Naive thymus-derived CD4-positive, alpha-beta T cell (primary cell): ENCODE results near the gene HTR3B. TPM values are rescaled to one million over a fixed set of nuclear protein-coding genes. Genes with fewer than 3 reads are reported as not detected.

Experiments used
- ATAC-seq: fragments of 150-1000 bp; cut with Tn5 transposase; 2 replicates; pipeline ENCODE4 v1.10.0; 2021; ENCODE audit warnings: mild to moderate bottlenecking, moderate library complexity
- CTCF ChIA-PET: fragments of 350-600 bp; sonication (Branson Sonifier 250); formaldehyde crosslinking; loops from one replicate; lab custom pipeline; 2021; ENCODE audit warnings: antibody characterized with exemption; lab: Charles Lee
- POLR2A ChIA-PET: fragments of 350-600 bp; sonication (Branson Sonifier 250); formaldehyde crosslinking; loops from one replicate; lab custom pipeline; 2021; ENCODE audit warnings: antibody characterized with exemption, inconsistent platforms; lab: Charles Lee
- DNase-seq, 9 donors: peaks; one replicate each; pipeline versions ENCODE4 v3.0.0 to v3.0.0-alpha.2; 2020 to 2022; ENCODE audit warnings: mixed read lengths in 1 of 9
- H3K27ac ChIP-seq: one replicate; pipeline ENCODE4 v1.7.0; 2013; ENCODE audit warnings: mild to moderate bottlenecking, low read depth, low read length, moderate library complexity
- H3K27me3 ChIP-seq, 2 donors: one replicate each; pipeline ENCODE4 v1.7.0; 2013; ENCODE audit warnings: low read length in 2 of 2, mild to moderate bottlenecking in 2 of 2, moderate library complexity in 2 of 2; ENCODE audit not compliant: control insufficient read depth in 2 of 2, insufficient read depth in 2 of 2
- H3K36me3 ChIP-seq, 3 experiments: 1 replicate in 2 of 3; 2 replicates in 1 of 3; pipeline ENCODE4 v1.7.0; 2013; ENCODE audit warnings: low read length in 3 of 3, mild to moderate bottlenecking in 3 of 3, moderate library complexity in 1 of 3; ENCODE audit not compliant: insufficient read depth in 3 of 3, control insufficient read depth in 2 of 3
- H3K4me1 ChIP-seq, 2 donors: one replicate each; pipeline ENCODE4 v1.7.0; 2013; ENCODE audit warnings: low read length in 2 of 2, mild to moderate bottlenecking in 2 of 2, moderate library complexity in 1 of 2; ENCODE audit not compliant: control insufficient read depth in 2 of 2, insufficient read depth in 2 of 2
- H3K4me3 ChIP-seq: 2 replicates; pipeline ENCODE4 v1.7.0; 2013; ENCODE audit warnings: mild to moderate bottlenecking, low read length
- H3K9me3 ChIP-seq, 3 experiments: 1 replicate in 2 of 3; 2 replicates in 1 of 3; pipeline ENCODE4 v1.7.0; 2013; ENCODE audit warnings: low read length in 3 of 3; ENCODE audit not compliant: control insufficient read depth in 2 of 3
- H3K27ac Mint-ChIP-seq, 9 donors: one replicate each; pipeline ENCODE4 v1.8.0; 2020 to 2022; ENCODE audit warnings: mixed read lengths in 9 of 9, mild to moderate bottlenecking in 8 of 9, moderate library complexity in 5 of 9, inconsistent platforms in 2 of 9
- H3K27me3 Mint-ChIP-seq, 5 donors: one replicate each; pipeline ENCODE4 v1.8.0; 2021 to 2022; ENCODE audit warnings: mixed read lengths in 5 of 5, mild to moderate bottlenecking in 1 of 5
- H3K36me3 Mint-ChIP-seq, 5 donors: one replicate each; pipeline ENCODE4 v1.8.0; 2020 to 2022; ENCODE audit warnings: mixed read lengths in 5 of 5, mild to moderate bottlenecking in 3 of 5, inconsistent platforms in 1 of 5
- H3K4me1 Mint-ChIP-seq, 7 donors: one replicate each; pipeline ENCODE4 v1.8.0; 2020 to 2022; ENCODE audit warnings: mixed read lengths in 7 of 7, mild to moderate bottlenecking in 3 of 7, inconsistent platforms in 1 of 7
- H3K4me3 Mint-ChIP-seq, 10 donors: one replicate each; pipeline ENCODE4 v1.8.0; 2020 to 2022; ENCODE audit warnings: mild to moderate bottlenecking in 10 of 10, mixed read lengths in 10 of 10, moderate library complexity in 6 of 10, inconsistent platforms in 2 of 10
- H3K9me3 Mint-ChIP-seq, 11 donors: one replicate each; pipeline ENCODE4 v1.8.0; 2020 to 2022; ENCODE audit warnings: mixed read lengths in 11 of 11, mild to moderate bottlenecking in 4 of 11, inconsistent platforms in 1 of 11, moderate library complexity in 1 of 11
- intact Hi-C, 2 donors: fragments of 100-400 bp; cut with micrococcal nuclease; formaldehyde crosslinking; loops; one replicate each; pipeline ENCODE4 v1.15.1; 2023
- polyA plus RNA-seq, 2 donors: library from polyadenylated mRNA; unstranded; fragments of 300-500 nt; fragmentation: Illumina TruSeq; gene quantifications; one replicate each; pipeline ENCODE4 v1.2.3, GENCODE V29; 2021
- total RNA-seq, 6 experiments: library from RNA in 5 of 6; stranded (reverse) in 5 of 6; gene quantifications; 1 replicate in 5 of 6; 2 replicates in 1 of 6; pipeline ENCODE4 v1.2.3 and lab custom pipeline; 2021 to 2026

The HTR3B gene
- total and polyA plus RNA-seq, 7 experiments from 2014 or later = not detected

DNA sequence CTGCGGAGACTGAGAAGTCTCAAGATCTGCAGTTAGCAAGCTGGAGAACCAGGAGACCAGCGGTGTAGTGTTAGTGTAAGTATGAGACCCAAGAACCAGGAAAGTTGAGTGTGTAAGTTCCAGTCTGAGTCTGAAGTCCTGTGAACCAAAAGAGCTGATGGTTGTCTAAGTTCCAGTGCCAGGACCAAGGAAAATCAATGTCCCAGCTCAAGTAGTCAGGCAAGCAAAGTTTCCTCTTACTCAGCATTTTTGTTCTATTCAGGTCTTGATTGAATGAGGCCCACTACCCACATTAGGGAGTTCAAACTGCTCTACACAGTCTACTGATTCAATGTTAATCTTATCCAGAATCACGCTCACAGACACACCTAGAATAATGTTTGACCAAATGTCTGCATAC is 40.2 kb upstream of the HTR3B start:
- intact Hi-C loops = no loop called here
- Mint-ChIP-seq H3K36me3 (peaks cover 0 to 35% (median 23%) of the 10 kb centered on the region in 5 donors), H3K27ac (no peak overlapping the region), H3K9me3 (no peaks in the 10 kb centered on the region), H3K4me1 (peaks cover 11 to 57% (median 30%) of the 10 kb centered on the region in 7 donors), H3K27me3 (no peaks in the 10 kb centered on the region), H3K4me3 (no peak overlapping the region)
- POLR2A ChIA-PET = no interaction called here
- CTCF ChIA-PET = no interaction called here
- no peaks in the 10 kb centered on the region for H3K9me3 ChIP-seq
- no peak overlapping the region for H3K27ac ChIP-seq
- H3K4me3 ChIP-seq = no peak overlapping the region
- DNase-seq (no peak), ATAC-seq (no peak)
- H3K36me3 ChIP-seq = no peaks in the 10 kb centered on the region
- no peaks in the 10 kb centered on the region for H3K27me3 ChIP-seq
- peaks cover 0 to 20% of the 10 kb centered on the region in 2 donors for H3K4me1 ChIP-seq

DNA sequence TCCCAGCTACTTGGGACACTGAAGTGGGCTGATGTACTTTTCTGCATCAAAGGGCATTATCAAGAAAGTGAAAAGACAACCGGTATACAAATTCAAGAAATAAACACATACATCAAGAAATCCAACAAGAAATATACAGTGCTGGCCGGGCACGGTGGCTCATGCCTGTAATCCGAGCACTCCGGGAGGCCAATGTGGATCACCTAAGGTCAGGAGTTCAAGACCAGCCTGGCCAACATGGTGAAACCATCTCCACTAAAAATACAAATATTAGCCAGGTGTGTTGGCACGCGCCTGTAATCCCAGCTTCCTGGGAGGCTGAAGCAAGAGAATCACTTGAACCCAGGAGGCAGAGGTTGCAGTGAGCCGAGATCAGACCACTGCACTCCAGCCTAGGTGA is 38.7 kb upstream of the HTR3B start:
- no peak overlapping the region for H3K27ac Mint-ChIP-seq
- DNase-seq (no peak), ATAC-seq (no peak)
- H3K4me3 Mint-ChIP-seq = no peak overlapping the region
- no peaks in the 10 kb centered on the region for H3K9me3 ChIP-seq
- peaks cover 16 to 59% (median 24%) of the 10 kb centered on the region in 7 donors for H3K4me1 Mint-ChIP-seq
- H3K27ac ChIP-seq = no peak overlapping the region
- peaks cover 0 to 44% (median 23%) of the 10 kb centered on the region in 5 donors for H3K36me3 Mint-ChIP-seq
- H3K4me3 ChIP-seq = no peak overlapping the region
- no peaks in the 10 kb centered on the region for H3K27me3 Mint-ChIP-seq
- H3K9me3 Mint-ChIP-seq = no peaks in the 10 kb centered on the region
- H3K27me3 ChIP-seq = no peaks in the 10 kb centered on the region
- H3K4me1 ChIP-seq = peaks cover 0 to 11% of the 10 kb centered on the region in 2 donors
- no peaks in the 10 kb centered on the region for H3K36me3 ChIP-seq
- ChIA-PET POLR2A (no interaction called here), CTCF (no interaction called here)
- intact Hi-C loops = no loop called here

DNA sequence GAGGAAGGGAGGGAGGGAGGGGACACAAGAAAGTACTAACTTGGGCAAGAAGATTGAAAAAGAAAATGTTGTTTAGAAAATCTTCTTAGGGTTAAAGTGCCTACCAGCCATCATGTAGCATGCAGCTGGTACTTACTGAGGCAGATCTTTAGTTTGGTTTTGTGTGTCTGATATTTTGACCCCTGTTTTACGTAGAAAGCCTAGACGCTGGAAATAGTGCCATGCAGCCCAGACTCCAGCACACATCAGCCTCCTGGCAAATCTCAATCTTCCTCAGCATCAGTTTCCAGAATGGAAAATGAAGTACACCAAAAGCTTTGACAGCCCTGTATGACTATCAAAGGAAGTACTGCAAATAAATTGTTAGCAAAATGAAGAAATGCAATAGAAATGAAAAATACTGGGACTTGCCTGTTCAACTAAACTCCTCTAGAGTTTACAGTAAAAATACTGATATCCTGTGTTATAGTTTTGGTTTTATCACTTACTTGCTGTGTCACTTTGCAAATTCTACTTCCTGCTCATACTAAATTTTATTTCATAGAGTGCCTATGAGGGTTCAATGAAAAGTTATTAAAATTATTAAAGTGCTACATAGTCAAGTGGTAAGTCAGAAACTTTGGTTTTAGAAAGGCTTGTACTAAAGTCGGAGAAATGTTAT is 36.6 kb upstream of the HTR3B start:
- ATAC-seq (peak; percentile 34), DNase-seq (no peak)
- CTCF ChIA-PET = no interaction called here
- POLR2A ChIA-PET = interaction anchor here (0.8 kb wide), 1 partner anchor 238 kb away, joined by 3 read pairs; no protein-coding TSS in a partner anchor
- Mint-ChIP-seq H3K27me3 (no peaks in the 10 kb centered on the region), H3K9me3 (no peaks in the 10 kb centered on the region), H3K4me1 (peaks cover 21 to 62% (median 29%) of the 10 kb centered on the region in 7 donors), H3K4me3 (peak overlapping the region in 2 of 10 donors; percentile 9 to 40), H3K27ac (peak overlapping the region in 1 of 9 donors; percentile 53), H3K36me3 (peaks cover 0 to 47% (median 16%) of the 10 kb centered on the region in 5 donors)
- intact Hi-C loops = no loop called here
- Histone ChIP-seq H3K27me3 (no peaks in the 10 kb centered on the region), H3K36me3 (no peaks in the 10 kb centered on the region), H3K4me1 (peaks cover 0 to 3% of the 10 kb centered on the region in 2 donors), H3K27ac (no peak overlapping the region), H3K9me3 (no peaks in the 10 kb centered on the region), H3K4me3 (no peak overlapping the region)

DNA sequence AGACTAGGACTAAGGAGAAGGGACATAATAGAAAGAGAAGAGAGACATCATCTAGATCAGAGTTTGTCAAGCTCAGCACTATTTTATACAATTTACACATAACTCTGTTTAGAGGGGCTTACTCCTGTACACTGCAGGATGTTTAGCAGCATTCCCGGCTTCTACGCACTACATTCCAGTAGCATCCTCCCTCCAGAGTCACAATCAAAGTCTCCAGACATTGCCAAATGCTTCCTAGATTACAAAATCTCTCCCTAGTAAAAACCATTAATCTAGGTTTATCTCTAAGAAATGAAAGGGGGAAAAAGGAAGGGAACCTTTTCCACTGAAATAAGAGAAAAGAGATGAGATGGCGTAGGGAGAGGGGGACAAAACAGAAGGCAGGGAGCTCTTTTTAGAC is 33.3 kb upstream of the HTR3B start:
- no peak overlapping the region for H3K4me3 ChIP-seq
- Mint-ChIP-seq H3K4me1 (peaks cover 32 to 72% (median 50%) of the 10 kb centered on the region in 7 donors), H3K27me3 (no peaks in the 10 kb centered on the region), H3K27ac (peak overlapping the region in 2 of 9 donors; percentile 8 to 67), H3K9me3 (no peaks in the 10 kb centered on the region), H3K4me3 (no peak overlapping the region), H3K36me3 (peaks cover 0 to 32% (median 12%) of the 10 kb centered on the region in 5 donors)
- no peak for ATAC-seq
- no peaks in the 10 kb centered on the region for H3K4me1 ChIP-seq
- intact Hi-C loops = loop anchor here (10.0 kb wide), 2 partner anchors 313 to 1997 kb away; partner anchors contain the start of genes ALG9 (in 1 of the 2), CFAP68 (in 1 of the 2) and FDXACB1 (in 1 of the 2)
- H3K9me3 ChIP-seq = no peaks in the 10 kb centered on the region
- no peaks in the 10 kb centered on the region for H3K27me3 ChIP-seq
- ChIA-PET POLR2A (interaction anchor here (0.6 to 1.3 kb wide), 2 partner anchors 10 to 16 kb away, joined by 3 read pairs; no protein-coding TSS in a partner anchor), CTCF (no interaction called here)
- H3K27ac ChIP-seq = no peak overlapping the region
- DNase-seq = no peak
- no peaks in the 10 kb centered on the region for H3K36me3 ChIP-seq

DNA sequence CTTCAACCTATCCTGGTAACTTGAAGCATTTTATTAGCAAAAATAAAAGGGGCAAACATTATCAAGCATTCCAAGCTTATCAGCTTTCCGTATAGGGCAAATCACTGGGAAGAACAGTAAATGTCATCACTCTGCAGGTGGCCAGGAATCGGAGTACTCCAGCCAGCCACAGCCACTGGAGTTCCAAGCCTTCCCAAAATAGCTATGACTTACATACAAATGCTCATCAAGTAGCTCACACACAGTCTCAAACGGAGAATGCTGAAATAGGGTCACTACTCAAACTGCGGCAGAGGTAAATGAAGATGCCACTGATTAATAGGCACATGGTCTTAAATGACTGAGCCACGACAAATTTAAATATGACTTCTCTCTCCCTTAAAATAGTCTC is 31.4 kb upstream of the HTR3B start:
- Histone ChIP-seq H3K4me1 (no peaks in the 10 kb centered on the region), H3K27me3 (no peaks in the 10 kb centered on the region), H3K4me3 (no peak overlapping the region), H3K36me3 (no peaks in the 10 kb centered on the region), H3K27ac (no peak overlapping the region), H3K9me3 (no peaks in the 10 kb centered on the region)
- no peak for DNase-seq
- Mint-ChIP-seq H3K4me3 (peak overlapping the region; percentile 22 to 98 (median 62)), H3K27me3 (no peaks in the 10 kb centered on the region), H3K36me3 (peaks cover 0 to 24% (median 5%) of the 10 kb centered on the region in 5 donors), H3K27ac (peak overlapping the region in 2 of 9 donors; percentile 8 to 59), H3K9me3 (peaks cover 0 to 5% (median 0%) of the 10 kb centered on the region in 11 donors), H3K4me1 (peaks cover 35 to 71% (median 56%) of the 10 kb centered on the region in 7 donors)
- no peak for ATAC-seq
- CTCF ChIA-PET = no interaction called here
- intact Hi-C loops = loop anchor here (10.0 kb wide), 2 partner anchors 312 to 1998 kb away; partner anchors contain the start of genes ALG9 (in 1 of the 2), CFAP68 (in 1 of the 2) and FDXACB1 (in 1 of the 2)
- POLR2A ChIA-PET = interaction anchor here (0.7 kb wide), 1 partner anchor 566 kb away, joined by 3 read pairs; the partner anchor contains the start of gene REXO2

DNA sequence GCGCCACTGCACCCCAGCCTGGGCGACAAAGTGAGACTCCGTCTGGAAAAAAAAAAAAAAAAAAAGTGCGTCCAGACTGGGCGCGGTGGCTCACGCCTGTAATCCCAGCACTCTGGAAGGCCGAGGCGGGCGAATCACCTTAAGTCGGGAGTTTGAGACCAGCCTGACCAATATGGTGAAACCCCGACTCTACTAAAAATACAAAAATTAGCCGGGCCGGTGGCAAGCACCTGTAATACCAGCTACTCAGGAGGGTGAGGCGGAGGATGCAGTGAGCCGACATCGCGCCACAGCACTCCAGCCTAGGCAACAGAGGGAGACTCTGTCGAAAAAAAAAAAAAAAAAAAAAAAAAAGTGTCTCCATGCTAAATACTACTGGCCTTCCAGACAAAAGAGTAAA is 30.5 kb upstream of the HTR3B start:
- H3K27ac ChIP-seq = no peak overlapping the region
- ATAC-seq (no peak), DNase-seq (no peak)
- ChIA-PET CTCF (no interaction called here), POLR2A (interaction anchor here (0.7 kb wide), 1 partner anchor 565 kb away, joined by 3 read pairs; the partner anchor contains the start of gene REXO2)
- H3K9me3 ChIP-seq = no peaks in the 10 kb centered on the region
- intact Hi-C loops = loop anchor here (2.0 to 10.0 kb wide), 4 partner anchors 287 to 1999 kb away; partner anchors contain the start of genes ALG9 (in 1 of the 2), C11orf71 (in 1 of the 2), CFAP68 (in 1 of the 2) and FDXACB1 (in 1 of the 2)
- H3K9me3 Mint-ChIP-seq = peaks cover 0 to 5% (median 0%) of the 10 kb centered on the region in 11 donors
- no peak overlapping the region for H3K4me3 ChIP-seq
- H3K27me3 ChIP-seq = no peaks in the 10 kb centered on the region
- H3K27me3 Mint-ChIP-seq = no peaks in the 10 kb centered on the region
- peak overlapping the region in 5 of 9 donors; percentile 56 to 92 (median 83) for H3K27ac Mint-ChIP-seq
- H3K36me3 Mint-ChIP-seq = peaks cover 0 to 22% (median 4%) of the 10 kb centered on the region in 5 donors
- H3K4me1 ChIP-seq = no peaks in the 10 kb centered on the region
- H3K4me1 Mint-ChIP-seq = peaks cover 35 to 65% (median 55%) of the 10 kb centered on the region in 7 donors
- peak overlapping the region; percentile 81 to 98 (median 92) for H3K4me3 Mint-ChIP-seq
- no peaks in the 10 kb centered on the region for H3K36me3 ChIP-seq
